GM18498 (cell line): ENCODE results near the gene ECEL1.
"Not testable (repeated sequence)": the region's sequence is repeated elsewhere in the genome, so short reads cannot be mapped to it uniquely, and the experiment has no call there.

Source experiments
- ATAC-seq: cut with Tn5 transposase; IDR thresholded peaks from one replicate; pipeline ENCODE4 v1.9.1; 2021; ENCODE audit warnings: mild to moderate bottlenecking, moderate library complexity; ENCODE audit not compliant: unreplicated experiment

The ECEL1 gene

GRCh38 chr2:232487385-232488096 lies at the start of gene ECEL1:
ECEL1 (minus strand) TSS chr2:232487834; CDS start chr2:232486653, 1,181 bp downstream.
- ATAC-seq = no peak

- ATAC-seq = no peak
These were observed 49.4 kb upstream of the ECEL1 start for GRCh38 chr2:232537079-232537478.

- no peak for ATAC-seq
These were observed 48.3 kb upstream of the ECEL1 start for GRCh38 chr2:232535761-232536530.

GRCh38 chr2:232534940-232535651 lies 47.5 kb upstream of the ECEL1 start:
- no peak for ATAC-seq

GRCh38 chr2:232533944-232534710 lies 46.5 kb upstream of the ECEL1 start:
- no peak for ATAC-seq

GRCh38 chr2:232532821-232533220 lies 45.2 kb upstream of the ECEL1 start:
- ATAC-seq = not testable (repeated sequence)

GRCh38 chr2:232532419-232532818 lies 44.8 kb upstream of the ECEL1 start:
- ATAC-seq = no peak

GRCh38 chr2:232530626-232531260 lies 43.1 kb upstream of the ECEL1 start:
- no peak for ATAC-seq

- ATAC-seq = no peak
These were observed 42.3 kb upstream of the ECEL1 start for GRCh38 chr2:232529806-232530547.

- no peak for ATAC-seq
These were observed 41.3 kb upstream of the ECEL1 start for GRCh38 chr2:232528746-232529460.

GRCh38 chr2:232527905-232528470 lies 40.4 kb upstream of the ECEL1 start:
- no peak for ATAC-seq

GRCh38 chr2:232526372-232526941 lies 38.8 kb upstream of the ECEL1 start:
- ATAC-seq = no peak

GRCh38 chr2:232525791-232526371 lies 38.2 kb upstream of the ECEL1 start, which contains the start of gene CHRND:
CHRND (plus strand) TSS chr2:232526160; CDS start chr2:232526216, 56 bp downstream.
- no peak for ATAC-seq

GRCh38 chr2:232525199-232525598 lies 37.6 kb upstream of the ECEL1 start:
- ATAC-seq = no peak

GRCh38 chr2:232524771-232525170 lies 37.1 kb upstream of the ECEL1 start:
- ATAC-seq = no peak

- no peak for ATAC-seq
These were observed 36.3 kb upstream of the ECEL1 start for GRCh38 chr2:232523682-232524597.

GRCh38 chr2:232523402-232523681 lies 35.7 kb upstream of the ECEL1 start:
- no peak for ATAC-seq
